Right renal pelvis (tissue), 4 donors: Measurements from ENCODE around the gene AUNIP. TPM values are rescaled to one million over a fixed set of nuclear protein-coding genes. Genes with fewer than 3 reads are reported as not detected.
A peak's percentile ranks its signal among the peaks of the same experiment; 100 is the strongest.
"Not testable (repeated sequence)": the region's sequence is repeated elsewhere in the genome, so short reads cannot be mapped to it uniquely, and the experiment has no call there.

ENCODE experiments used
- DNase-seq, 4 donors: peaks; one replicate each; pipeline ENCODE4 v3.0.0-alpha.2; 2013; ENCODE audit warnings: low read depth in 4 of 4, low spot score in 3 of 4, missing footprints in 1 of 4
- polyA plus RNA-seq, 4 donors: library from polyadenylated mRNA; unstranded; fragments of 120-200 nt; gene quantifications; one replicate each; pipeline ENCODE4 v1.2.1, GENCODE V29; 2013; ENCODE audit not compliant: insufficient read length in 4 of 4

Gene AUNIP
- polyA plus RNA-seq, 4 donors, result 2.8 to 4.7 (median 4.2) TPM

DNA sequence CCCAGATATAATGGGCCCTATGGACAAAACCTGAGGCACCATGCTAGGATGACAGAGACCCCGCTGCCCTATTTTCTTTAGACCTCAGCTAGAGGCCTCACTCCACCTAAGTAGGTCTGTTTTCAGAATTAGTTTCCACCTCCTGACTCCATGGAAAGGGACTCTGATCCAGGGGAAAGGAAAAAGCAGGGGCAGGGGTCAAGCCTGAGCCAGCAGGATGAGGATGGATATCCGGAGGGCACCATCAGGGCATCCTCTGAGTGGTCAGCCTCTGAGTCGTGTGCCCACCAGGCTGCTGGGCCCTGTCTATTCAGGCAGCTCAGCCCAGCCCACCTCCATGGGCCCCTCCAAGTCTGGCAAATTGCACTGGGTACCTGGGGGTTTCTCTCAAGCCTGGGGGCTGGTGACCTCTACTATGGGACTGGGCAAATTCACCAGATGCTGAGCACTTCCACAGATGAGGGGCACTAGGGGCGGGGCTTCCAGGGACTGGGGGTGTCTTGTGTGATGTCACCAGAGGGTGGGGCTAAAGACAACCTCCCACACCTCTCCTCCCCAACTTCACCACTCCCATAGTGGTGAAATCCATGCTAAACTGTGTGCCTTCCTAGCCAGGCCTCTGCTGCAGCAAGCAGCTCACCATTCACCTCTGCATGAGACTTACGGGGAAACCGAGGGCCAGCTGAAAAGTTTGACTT is 10.8 kb upstream of the AUNIP start:
- no peak for DNase-seq

- peak in 2 of 4 donors; percentile 51 to 73 for DNase-seq
These were observed 8.1 kb upstream of the AUNIP start for GRCh38 chr1:25867210-25867991.

- DNase-seq, result no peak
These were observed 7.0 kb upstream of the AUNIP start for GRCh38 chr1:25866288-25866687.

GRCh38 chr1:25864434-25864833 is 5.2 kb upstream of the AUNIP start:
- DNase-seq, result no peak

DNA sequence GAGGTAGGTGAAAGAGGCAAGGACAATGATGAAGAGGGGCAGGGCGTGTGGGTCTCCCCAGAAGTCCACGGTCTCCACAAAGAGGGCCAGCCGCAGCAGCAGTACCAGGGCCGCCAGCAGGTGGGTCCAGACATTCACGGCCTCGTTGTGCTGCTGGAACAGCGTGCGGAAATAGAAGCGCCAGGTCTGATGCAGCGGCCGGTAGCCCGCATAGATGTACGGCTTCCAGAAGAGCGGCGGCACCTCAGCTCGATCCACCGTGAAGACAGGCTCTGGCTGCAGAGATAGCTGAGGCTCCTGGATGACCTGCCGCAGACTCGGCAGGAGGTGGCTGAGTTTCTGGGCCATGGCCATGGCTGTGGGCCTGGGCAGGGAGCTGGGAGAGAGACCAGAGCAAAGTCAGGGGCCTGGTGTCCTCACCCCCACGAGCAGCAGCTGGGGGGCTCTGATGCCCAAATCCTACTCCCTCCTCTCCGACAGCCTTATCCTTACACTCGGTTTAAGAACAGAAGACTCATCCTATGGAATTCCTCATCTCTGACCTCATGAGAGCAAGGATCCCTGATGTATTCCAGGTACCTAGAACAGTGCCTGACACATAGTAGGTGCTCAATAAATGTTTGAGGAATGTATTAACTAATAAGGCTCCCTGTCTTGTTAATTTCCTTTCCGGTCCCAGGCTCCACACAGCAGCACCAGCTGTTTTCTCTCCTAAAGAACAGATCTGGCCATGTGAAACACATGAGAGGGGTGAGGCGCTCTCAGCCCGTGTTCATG is 4.4 kb upstream of the AUNIP start:
- DNase-seq, result no peak

DNA sequence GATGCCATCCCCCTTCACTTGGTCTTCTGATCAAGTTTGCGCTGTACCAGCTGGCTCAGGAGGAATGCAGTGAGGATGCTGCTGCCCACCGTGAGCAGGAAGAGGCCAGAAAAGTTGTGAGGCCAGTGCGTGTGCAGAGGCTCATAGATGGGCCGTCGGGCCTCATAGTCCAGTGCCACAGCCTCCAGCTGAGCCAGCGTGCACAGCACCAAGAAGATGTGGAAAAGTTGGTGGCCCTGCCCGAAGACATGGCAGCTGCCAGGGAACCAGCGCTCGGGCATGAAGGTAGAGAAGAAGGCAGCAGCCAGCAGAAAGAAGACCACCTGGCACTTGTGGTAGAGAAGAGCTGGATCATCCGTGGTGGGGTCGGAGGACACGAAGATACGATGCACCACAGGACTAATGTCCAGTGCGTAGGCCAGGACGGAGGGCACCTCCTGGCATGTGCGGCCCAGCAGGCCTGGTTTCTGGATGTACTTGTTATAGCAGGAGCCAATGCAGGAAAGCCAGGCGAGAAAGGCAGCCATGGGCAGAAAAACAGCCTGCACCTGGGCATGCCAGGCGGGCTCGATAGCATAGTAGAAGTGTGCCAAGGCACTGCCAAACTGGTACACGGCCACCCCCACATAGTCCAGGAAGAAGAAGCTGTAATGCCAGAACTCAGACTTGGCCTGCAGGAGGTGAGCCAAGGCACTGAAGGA is 3.7 kb upstream of the AUNIP start:
- DNase-seq, result no peak

DNA sequence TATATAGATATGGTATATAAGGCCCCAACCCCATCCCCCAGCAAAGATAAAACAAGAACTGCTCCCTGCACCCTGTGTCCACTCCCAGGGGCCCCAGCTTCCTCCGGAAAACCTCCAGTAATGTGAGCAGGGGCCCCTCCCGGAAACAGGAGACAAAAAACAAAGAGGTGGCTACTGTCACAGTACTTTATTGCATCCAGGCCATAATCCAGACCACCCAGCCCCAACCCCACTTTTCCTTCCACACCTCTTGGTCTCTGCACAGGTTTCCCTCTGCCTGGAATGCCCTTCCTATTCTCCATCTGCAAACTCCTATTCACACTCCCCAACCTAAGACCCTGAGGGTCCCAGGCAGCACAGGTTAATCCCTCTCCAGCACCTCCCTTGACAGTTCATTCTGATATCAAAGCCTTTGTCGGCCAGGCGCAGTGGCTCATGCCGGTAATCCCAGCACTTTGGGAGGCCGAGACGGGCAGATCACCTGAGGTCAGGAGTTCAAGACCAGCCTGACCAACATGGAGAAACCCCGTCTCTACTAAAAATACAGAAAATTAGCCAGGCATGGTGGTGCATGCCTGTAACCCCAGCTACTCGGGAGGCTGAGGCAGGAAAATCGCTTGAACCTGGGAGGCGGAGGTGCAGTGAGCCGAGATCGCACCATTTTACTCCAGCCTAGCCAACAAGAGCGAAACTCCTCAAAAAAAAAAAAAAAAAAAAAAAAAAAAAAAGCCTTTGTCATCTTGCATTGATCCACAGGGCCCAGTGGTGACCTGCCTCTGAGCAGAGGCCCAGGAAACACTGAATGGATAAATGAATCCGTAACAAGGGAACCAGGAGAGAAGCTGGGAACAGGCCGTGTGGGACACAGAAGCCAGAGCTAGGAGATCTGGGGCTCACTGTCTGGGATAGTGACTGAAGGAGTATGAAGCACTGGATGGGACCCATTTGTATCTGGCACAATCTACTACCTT is 2.3 kb upstream of the AUNIP start:
- no peak for DNase-seq

DNA sequence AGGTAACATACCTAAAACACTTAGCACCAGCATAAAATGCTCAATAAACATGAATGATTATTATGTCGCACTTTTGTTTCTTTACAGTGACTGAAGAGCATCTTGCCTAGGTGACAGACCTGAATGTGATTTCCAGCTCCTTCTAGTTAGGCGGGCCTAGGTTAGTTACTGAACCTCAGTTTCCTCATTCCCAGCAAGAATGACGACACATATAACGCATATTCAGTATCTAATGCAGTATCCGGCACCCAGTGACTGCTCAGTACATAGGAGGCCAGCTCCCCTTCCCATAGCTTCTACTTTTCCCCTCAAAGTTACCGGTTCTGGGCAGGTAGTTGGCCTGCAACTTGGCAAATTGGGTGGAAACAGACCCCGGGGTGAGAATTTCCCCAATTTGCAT is 763 bp downstream of the AUNIP start:
- DNase-seq, result no peak

DNA sequence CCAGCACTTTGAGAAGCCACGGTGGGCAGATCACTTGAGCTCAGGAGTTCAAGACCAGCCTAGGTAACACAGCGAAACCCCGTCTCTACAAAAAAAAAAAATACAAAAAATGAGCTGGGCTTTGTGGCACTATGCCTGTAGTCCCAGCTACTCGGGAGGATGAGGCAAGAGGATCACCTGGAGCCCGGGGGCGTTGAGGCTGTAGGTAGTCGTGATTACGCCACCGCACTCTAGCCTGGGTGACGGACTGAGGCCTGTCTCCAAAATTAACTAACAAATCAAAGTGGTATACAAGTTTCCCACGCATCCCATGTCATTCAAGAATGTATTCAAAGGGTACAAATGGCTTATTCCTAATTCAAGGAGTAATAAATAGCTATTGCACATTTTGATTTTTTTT is 2.4 kb downstream of the AUNIP start:
- no peak for DNase-seq

DNA sequence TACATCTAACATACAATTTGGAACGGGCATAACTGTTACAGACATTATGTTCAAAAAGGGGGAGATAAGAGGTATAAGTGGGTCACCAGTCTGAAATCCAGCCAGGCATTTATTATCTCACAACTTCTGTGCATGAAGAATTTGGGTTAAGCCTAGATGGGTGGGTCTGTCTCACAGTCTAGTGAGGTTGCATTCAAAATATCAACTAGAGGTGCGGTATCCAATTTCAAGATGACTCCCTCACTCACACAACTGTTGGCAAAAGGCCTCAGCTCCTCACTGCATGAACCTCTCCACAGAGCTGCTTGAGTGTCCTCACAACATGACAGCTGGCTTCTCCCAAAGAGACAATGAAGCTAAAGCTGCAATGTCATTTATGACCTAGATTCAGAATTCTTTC is 4.7 kb downstream of the AUNIP start:
- no peak for DNase-seq

DNA sequence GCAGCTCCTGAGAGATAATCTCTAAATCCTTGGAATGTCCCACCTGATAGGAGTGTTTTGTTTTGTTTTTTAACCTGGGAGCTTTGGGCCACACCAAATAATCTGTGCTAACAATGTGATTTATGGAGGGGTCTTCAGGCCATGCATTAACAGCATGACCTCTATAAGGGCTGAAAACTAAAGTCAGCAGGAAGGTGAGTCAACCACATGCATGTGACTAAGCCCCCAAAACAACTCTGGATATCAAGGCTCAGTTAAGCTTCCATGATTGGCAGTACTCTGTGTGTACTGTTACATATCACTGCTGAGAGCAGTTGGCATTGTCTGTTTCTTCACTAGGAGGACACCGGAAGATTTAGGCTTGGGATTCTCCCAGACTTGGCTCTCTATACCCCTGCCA is 10.7 kb downstream of the AUNIP start:
- no peak for DNase-seq

DNA sequence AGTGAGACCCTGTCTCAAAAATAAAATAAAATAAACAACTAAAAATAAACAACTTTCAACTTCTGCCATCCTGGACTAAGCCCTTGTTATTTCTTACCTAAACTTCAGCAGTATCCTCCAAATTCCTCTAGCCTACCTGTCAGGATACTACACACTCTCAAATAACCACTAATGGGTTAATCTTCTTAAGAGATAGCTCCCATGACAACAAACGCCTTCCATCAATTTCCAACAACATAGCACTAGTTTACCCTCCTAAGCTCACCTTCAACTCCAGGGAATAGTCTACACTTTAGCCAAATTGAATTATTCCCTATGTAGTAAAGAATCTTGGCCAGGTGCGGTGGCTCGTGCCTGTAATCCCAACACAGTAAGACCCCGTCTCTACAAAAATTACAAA is 11.3 kb downstream of the AUNIP start:
- no peak for DNase-seq

DNA sequence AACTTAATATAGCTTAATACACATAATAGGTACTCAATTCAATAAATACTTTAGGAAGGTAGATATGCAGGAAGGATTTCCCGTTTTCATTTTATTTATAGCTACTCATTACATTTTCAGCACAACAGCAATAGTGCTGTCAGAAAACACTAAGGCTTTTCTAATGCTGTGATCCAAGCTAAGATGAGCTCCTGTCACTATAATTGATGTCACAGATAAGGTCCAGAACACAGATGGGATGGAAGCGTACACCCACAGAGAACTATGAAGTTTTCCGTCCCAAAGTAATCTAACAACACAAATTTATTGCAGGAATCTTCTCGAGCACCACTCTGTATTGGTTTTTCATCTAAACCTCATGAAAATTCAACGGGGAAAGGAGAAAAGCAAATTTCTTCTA is 13.6 kb downstream of the AUNIP start:
- DNase-seq, result no peak

GRCh38 chr1:25844536-25845337 is 14.5 kb downstream of the AUNIP start:
- DNase-seq, result no peak

DNA sequence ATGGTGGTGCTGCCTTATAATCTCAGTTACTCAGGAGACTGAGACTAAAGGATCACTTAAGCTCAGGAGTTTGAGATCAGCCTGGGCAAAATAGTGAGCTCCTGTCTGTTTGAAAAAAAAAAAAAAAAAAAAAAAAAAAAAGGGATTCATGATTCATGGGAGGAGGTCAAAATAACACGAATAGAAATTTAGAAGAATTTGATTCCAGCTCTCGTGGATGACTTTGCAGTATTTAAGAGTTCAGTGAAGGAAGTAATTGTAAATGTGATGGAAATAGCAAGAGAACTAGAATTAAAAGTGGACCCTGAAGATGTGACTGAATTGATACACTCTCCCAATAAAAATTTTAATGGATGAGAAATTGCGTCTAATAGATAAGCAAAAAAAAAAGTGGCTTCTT is 15.8 kb downstream of the AUNIP start:
- DNase-seq, result no peak

DNA sequence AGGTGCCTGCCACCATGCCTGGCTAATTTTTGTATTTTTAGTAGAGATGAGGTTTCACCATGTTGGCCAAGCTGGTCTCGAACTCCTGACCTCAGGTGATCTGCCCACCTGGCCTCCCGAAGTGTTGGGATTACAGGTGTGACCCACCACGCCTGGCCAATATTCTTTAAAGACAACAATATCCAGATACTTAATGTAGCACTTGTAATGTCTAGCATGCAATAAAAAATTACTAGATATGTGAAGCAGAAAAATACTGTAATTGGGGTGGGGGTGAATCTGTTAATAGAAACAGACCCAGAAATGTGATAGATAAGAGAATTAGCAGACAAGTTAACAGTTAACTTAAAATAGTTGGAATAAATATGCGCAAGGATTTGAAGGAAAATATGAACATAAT is 19.4 kb downstream of the AUNIP start:
- not testable (repeated sequence) for DNase-seq

GRCh38 chr1:25837262-25837875 is 21.9 kb downstream of the AUNIP start:
- no peak for DNase-seq

DNA sequence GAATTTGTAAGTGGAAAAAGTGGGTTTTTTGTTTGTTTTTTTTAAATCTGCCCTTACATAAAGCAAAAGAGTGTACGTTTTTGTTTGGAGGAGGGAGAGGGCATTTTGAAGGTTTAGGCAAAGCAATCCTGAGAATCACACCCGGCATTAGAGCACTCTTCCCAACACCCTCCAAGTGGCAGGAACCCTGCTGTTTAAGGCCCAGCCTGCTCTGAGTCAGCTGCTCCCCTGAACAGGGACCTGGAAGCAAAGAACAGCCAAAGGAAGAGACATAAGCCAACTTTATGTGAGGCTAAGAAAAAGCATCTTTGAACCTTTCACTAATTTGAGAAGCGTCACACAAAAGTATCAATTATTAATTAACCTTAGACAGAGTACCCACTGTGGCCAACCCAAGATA is 22.6 kb downstream of the AUNIP start:
- no peak for DNase-seq

DNA sequence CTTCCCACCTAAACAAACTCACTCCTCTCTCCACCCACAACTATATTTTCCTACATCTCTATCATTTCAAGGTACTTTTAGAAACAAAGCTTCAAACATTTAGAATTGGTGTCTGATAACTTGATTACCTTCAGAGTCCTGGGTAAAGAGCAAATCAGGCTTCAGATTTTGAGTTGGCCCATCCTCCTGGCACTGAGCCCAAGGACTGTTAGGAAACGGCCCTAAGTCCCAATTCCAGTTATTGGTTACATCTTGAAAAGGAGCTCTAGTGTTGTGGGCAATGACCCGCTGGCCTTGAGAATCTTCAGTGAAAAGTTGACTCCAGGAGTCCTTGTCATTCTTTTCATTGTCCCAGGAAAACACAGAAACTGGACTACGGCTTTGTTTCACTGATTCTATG is 24.4 kb downstream of the AUNIP start:
- DNase-seq, result no peak
